RWPE2 (cell line): ENCODE measurements around the gene TSNAX.

ENCODE experiments used
- ATAC-seq: fragments of 200-7000 bp; cut with Tn5 transposase; 3 replicates; pipeline ENCODE4 v1.9.1; 2021; ENCODE audit warnings: low read depth
- DNase-seq: peaks from one replicate; pipeline ENCODE4 v3.0.0-alpha.2; 2020; ENCODE audit warnings: low spot score
- H3K27ac ChIP-seq: fragments of 450-650 bp; 2 replicates; pipeline ENCODE4 v1.5.1; 2017; ENCODE audit warnings: mild to moderate bottlenecking; ENCODE audit not compliant: poor library complexity, severe bottlenecking
- H3K27me3 ChIP-seq: fragments of 250-450 bp; sonication (Bioruptor Pico); 2 replicates; pipeline ENCODE4 v1.5.1; 2021; ENCODE audit warnings: mild to moderate bottlenecking, moderate library complexity; ENCODE audit not compliant: insufficient read depth, poor library complexity, severe bottlenecking
- H3K36me3 ChIP-seq: fragments of 250-450 bp; sonication (Bioruptor Pico); 2 replicates; pipeline ENCODE4 v1.5.1; 2020; ENCODE audit warnings: low read depth, mild to moderate bottlenecking, moderate library complexity
- H3K4me1 ChIP-seq: fragments of 250-450 bp; sonication (Bioruptor Pico); 2 replicates; pipeline ENCODE4 v1.5.1; 2021; ENCODE audit warnings: mild to moderate bottlenecking, moderate library complexity; ENCODE audit not compliant: insufficient read depth, poor library complexity, severe bottlenecking
- H3K4me3 ChIP-seq: fragments of 250-450 bp; sonication (Bioruptor Pico); 2 replicates; pipeline ENCODE4 v1.5.1; 2021; ENCODE audit warnings: mild to moderate bottlenecking, moderate library complexity; ENCODE audit not compliant: severe bottlenecking
- H3K9me3 ChIP-seq: fragments of 250-450 bp; sonication (Bioruptor Pico); 2 replicates; pipeline ENCODE4 v1.5.1; 2021; ENCODE audit warnings: mild to moderate bottlenecking, moderate library complexity; ENCODE audit not compliant: severe bottlenecking
- CTCF ChIP-seq: fragments of 450-650 bp; IDR thresholded peaks from one replicate; pipeline ENCODE4 v1.5.1; 2017; ENCODE audit warnings: mild to moderate bottlenecking, moderate library complexity; ENCODE audit not compliant: poor library complexity, severe bottlenecking

Gene TSNAX

GRCh38 chr1:231605149-231606100 lies 77.0 kb downstream of the TSNAX start:
- no peak for DNase-seq
- no peaks in the 10 kb centered on the region for H3K36me3 ChIP-seq
- no peaks in the 10 kb centered on the region for H3K9me3 ChIP-seq
- no peaks in the 10 kb centered on the region for H3K27me3 ChIP-seq
- H3K4me3 ChIP-seq: no peak overlapping the region
- no peak overlapping the region for H3K27ac ChIP-seq
- TF ChIP-seq CTCF: no peak
- no peaks in the 10 kb centered on the region for H3K4me1 ChIP-seq
- ATAC-seq: no peak

- no peaks in the 10 kb centered on the region for H3K9me3 ChIP-seq
- H3K27me3 ChIP-seq: no peaks in the 10 kb centered on the region
- H3K36me3 ChIP-seq: no peaks in the 10 kb centered on the region
- no peaks in the 10 kb centered on the region for H3K4me1 ChIP-seq
- ATAC-seq: peak; percentile 66
- no peak overlapping the region for H3K27ac ChIP-seq
- no peak overlapping the region for H3K4me3 ChIP-seq
- no peak for TF ChIP-seq CTCF
- no peak for DNase-seq
These were observed 78.2 kb downstream of the TSNAX start for GRCh38 chr1:231606712-231607111.

DNA sequence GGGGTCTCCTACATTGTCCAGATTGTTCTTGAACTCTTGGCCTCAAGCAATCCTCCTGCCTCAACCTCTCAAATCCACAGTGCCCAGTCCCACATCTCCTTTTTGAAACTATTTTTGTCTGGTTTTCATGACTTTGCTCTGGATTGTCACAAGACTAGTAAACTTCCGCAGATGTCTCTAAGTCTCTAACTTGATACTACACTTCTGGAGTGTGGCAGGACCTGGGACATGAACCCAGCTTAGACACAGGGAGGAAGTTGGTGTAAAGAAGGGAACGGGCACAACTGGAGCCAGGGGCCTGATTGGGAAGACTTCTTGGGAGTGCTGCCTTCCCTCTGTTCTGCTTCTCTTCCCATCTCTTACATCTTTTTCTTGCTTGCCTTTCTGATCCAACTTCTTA lies 81.9 kb downstream of the TSNAX start:
- Histone ChIP-seq H3K27me3 (no peaks in the 10 kb centered on the region), H3K27ac (no peak overlapping the region), H3K9me3 (no peaks in the 10 kb centered on the region), H3K36me3 (no peaks in the 10 kb centered on the region), H3K4me1 (no peaks in the 10 kb centered on the region), H3K4me3 (no peak overlapping the region)
- ATAC-seq (no peak), DNase-seq (no peak)
- no peak for TF ChIP-seq CTCF

- Histone ChIP-seq H3K4me3 (no peak overlapping the region), H3K4me1 (no peaks in the 10 kb centered on the region), H3K27ac (no peak overlapping the region), H3K9me3 (no peaks in the 10 kb centered on the region), H3K27me3 (no peaks in the 10 kb centered on the region), H3K36me3 (no peaks in the 10 kb centered on the region)
- no peak for ATAC-seq
- no peak for DNase-seq
- no peak for TF ChIP-seq CTCF
These were observed 82.6 kb downstream of the TSNAX start for GRCh38 chr1:231611111-231611510.

GRCh38 chr1:231611851-231612250 lies 83.4 kb downstream of the TSNAX start:
- TF ChIP-seq CTCF: no peak
- DNase-seq (no peak), ATAC-seq (no peak)
- H3K27ac ChIP-seq: no peak overlapping the region
- H3K4me3 ChIP-seq: no peak overlapping the region
- no peaks in the 10 kb centered on the region for H3K4me1 ChIP-seq
- no peaks in the 10 kb centered on the region for H3K36me3 ChIP-seq
- no peaks in the 10 kb centered on the region for H3K27me3 ChIP-seq
- H3K9me3 ChIP-seq: no peaks in the 10 kb centered on the region
